ENCODE measurements around the gene NQO2. TPM values are rescaled to one million over a fixed set of nuclear protein-coding genes. Genes with fewer than 3 reads are reported as not detected.

Gene NQO2
- total RNA-seq, 2 donors from 2014 or later, result 50.8 to 199 TPM

DNA sequence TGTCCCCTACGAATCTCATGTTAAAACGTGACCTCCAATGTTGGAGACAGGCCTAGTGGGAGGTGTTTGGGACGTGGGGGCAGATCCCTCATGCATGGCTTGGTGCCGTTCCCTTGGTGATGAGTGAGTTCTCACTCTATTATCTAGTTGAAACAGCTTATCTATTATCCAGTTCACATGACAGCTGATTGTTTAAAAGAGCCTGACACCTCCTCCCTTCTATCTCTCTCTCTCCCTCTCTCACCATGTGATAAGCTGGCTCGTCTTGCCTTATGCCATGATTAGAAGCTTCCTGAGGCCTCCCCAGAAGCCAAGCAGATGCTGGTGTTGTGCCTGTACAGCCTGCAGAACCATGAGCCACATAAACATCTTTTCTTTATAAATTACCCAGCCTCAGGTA is 35.7 kb downstream of the NQO2 start:
- Histone ChIP-seq H3K36me3 (ENCODE audit: control insufficient read depth, insufficient read depth, low read length) (no peaks in the 10 kb centered on the region), H3K27me3 (ENCODE audit: control insufficient read depth, insufficient read depth, low read length, poor library complexity, severe bottlenecking) (no peaks in the 10 kb centered on the region), H3K9ac (ENCODE audit: extremely low read depth, low read length, poor library complexity, severe bottlenecking) (no peak overlapping the region), H3K4me1 (ENCODE audit: control insufficient read depth, insufficient read depth, low read length) (no peaks in the 10 kb centered on the region), H3K27ac (ENCODE audit: low read depth, low read length) (no peak overlapping the region), H3K4me3 (ENCODE audit: low read length) (peak overlapping the region; percentile 74), H3K9me3 (ENCODE audit: control insufficient read depth, low read length) (peaks cover 54% of the 10 kb centered on the region)
- Mint-ChIP-seq H3K9me3 (peaks cover 36% of the 10 kb centered on the region), H3K27me3 (ENCODE audit: insufficient read depth) (peaks cover 12% of the 10 kb centered on the region), H3K4me3 (no peak overlapping the region), H3K27ac (no peak overlapping the region), H3K4me1 (peaks cover 13% of the 10 kb centered on the region), H3K36me3 (ENCODE audit: low read depth) (no peaks in the 10 kb centered on the region)
- DNase-seq, result no peak
- WGBS, 2 experiments (ENCODE audit: insufficient coverage in 1 of 2, insufficient read length in 1 of 2), result 76 to 100% methylated on average over 2 to 5 of the region's 5 CpGs
- TF ChIP-seq, protein P1, sequence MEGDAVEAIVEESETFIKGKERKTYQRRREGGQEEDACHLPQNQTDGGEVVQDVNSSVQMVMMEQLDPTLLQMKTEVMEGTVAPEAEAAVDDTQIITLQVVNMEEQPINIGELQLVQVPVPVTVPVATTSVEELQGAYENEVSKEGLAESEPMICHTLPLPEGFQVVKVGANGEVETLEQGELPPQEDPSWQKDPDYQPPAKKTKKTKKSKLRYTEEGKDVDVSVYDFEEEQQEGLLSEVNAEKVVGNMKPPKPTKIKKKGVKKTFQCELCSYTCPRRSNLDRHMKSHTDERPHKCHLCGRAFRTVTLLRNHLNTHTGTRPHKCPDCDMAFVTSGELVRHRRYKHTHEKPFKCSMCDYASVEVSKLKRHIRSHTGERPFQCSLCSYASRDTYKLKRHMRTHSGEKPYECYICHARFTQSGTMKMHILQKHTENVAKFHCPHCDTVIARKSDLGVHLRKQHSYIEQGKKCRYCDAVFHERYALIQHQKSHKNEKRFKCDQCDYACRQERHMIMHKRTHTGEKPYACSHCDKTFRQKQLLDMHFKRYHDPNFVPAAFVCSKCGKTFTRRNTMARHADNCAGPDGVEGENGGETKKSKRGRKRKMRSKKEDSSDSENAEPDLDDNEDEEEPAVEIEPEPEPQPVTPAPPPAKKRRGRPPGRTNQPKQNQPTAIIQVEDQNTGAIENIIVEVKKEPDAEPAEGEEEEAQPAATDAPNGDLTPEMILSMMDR (conservative IDR thresholded peaks at IDR 0.05), result no peak

DNA sequence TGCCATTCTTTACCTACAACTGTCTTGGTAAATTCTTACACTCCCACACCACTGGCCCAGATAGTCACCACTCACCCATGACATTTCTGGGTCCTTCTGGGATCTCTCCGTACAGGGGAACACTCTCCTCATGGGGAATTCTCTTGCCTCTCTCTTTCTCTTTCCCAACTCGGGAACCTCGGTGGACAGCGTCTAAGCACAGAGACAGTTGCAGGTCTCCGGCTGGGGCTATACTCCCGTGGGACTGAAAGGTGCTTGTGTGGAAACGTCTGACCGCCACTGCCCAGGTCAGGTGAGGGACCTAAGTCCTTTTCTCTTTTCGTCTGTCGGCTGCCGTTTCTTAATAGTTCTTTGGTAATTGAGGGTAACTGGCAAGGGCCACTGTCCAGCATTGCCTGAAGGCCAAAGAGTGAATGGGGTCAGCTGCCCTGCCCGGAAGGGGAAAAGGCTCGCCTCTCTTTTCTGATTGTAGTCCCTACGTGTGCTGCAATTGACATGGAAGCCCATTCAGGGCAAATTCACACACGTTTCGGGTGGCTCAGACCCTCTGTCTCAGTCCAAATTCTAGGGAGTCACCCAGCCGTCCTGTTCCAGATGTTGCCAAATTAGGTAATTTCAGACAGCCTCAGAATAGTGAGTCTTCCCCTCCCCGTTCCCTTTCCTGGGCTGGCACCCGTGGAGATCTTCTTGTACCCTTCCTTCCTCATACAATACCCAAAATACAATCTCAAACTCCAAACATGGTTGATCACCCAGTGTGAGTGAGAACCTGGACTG is 37.4 kb downstream of the NQO2 start:
- Mint-ChIP-seq H3K4me1 (peaks cover 25% of the 10 kb centered on the region), H3K36me3 (ENCODE audit: low read depth) (no peaks in the 10 kb centered on the region), H3K27me3 (ENCODE audit: insufficient read depth) (peaks cover 12% of the 10 kb centered on the region), H3K27ac (no peak overlapping the region), H3K4me3 (no peak overlapping the region), H3K9me3 (peaks cover 36% of the 10 kb centered on the region)
- DNase-seq, result no peak
- Histone ChIP-seq H3K27me3 (ENCODE audit: control insufficient read depth, insufficient read depth, low read length, poor library complexity, severe bottlenecking) (no peaks in the 10 kb centered on the region), H3K4me3 (ENCODE audit: low read length) (peak overlapping the region; percentile 74), H3K27ac (ENCODE audit: low read depth, low read length) (no peak overlapping the region), H3K9me3 (ENCODE audit: control insufficient read depth, low read length) (peaks cover 54% of the 10 kb centered on the region), H3K9ac (ENCODE audit: extremely low read depth, low read length, poor library complexity, severe bottlenecking) (no peak overlapping the region), H3K4me1 (ENCODE audit: control insufficient read depth, insufficient read depth, low read length) (peaks cover 8% of the 10 kb centered on the region), H3K36me3 (ENCODE audit: control insufficient read depth, insufficient read depth, low read length) (no peaks in the 10 kb centered on the region)
- 89 to 90% methylated on average over 17 to 19 of the region's 19 CpGs for WGBS, 2 experiments (ENCODE audit: insufficient coverage in 1 of 2, insufficient read length in 1 of 2)
- TF ChIP-seq, protein P1 (conservative IDR thresholded peaks at IDR 0.05), result no peak

DNA sequence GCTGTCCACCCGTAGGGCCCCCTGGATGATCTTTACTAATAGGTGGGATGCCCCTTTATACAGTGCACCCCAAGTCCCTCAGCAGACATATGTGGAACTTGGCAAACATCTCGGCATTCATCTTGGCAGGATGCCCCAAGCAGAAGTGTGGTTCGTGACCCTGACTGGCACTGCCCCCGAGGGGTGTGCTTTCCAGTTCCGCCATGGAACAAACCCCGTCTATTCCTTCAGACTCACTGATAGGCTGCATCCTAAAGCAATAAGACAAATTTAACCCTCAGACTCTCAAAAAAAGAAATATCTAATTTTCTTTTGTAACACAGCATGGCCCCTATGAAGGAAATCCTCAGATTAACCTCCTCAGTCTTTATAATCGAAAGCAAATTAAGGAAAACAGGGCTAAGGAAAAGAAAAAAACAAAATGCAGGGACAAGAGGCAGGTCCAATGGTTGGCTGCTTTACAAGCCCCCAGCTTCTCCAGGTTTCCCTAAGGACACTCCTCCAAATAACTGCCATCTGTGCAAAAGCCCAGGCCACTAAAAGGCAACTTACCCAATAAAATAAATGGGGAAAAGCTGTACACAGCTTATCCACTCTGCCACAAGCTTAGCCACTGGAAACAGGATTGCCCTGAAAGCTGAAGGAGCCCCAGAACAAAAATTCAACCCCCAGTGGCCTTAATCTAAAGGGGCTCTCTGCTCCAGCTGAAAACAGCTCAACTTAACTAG is 38.1 kb downstream of the NQO2 start:
- no peak overlapping the region for H3K27ac ChIP-seq (ENCODE audit: low read depth, low read length)
- 93 to 94% methylated on average over 4 to 6 of the region's 7 CpGs for WGBS, 2 experiments (ENCODE audit: insufficient coverage in 1 of 2, insufficient read length in 1 of 2)
- DNase-seq, result no peak
- H3K4me1 Mint-ChIP-seq, result peaks cover 28% of the 10 kb centered on the region
- no peaks in the 10 kb centered on the region for H3K27me3 ChIP-seq (ENCODE audit: control insufficient read depth, insufficient read depth, low read length, poor library complexity, severe bottlenecking)
- no peak overlapping the region for H3K27ac Mint-ChIP-seq
- peaks cover 54% of the 10 kb centered on the region for H3K9me3 ChIP-seq (ENCODE audit: control insufficient read depth, low read length)
- H3K27me3 Mint-ChIP-seq (ENCODE audit: insufficient read depth), result peaks cover 9% of the 10 kb centered on the region
- H3K9me3 Mint-ChIP-seq, result peaks cover 36% of the 10 kb centered on the region
- H3K36me3 Mint-ChIP-seq (ENCODE audit: low read depth), result no peaks in the 10 kb centered on the region
- H3K4me3 ChIP-seq (ENCODE audit: low read length), result peak overlapping the region; percentile 74
- no peak overlapping the region for H3K9ac ChIP-seq (ENCODE audit: extremely low read depth, low read length, poor library complexity, severe bottlenecking)
- H3K36me3 ChIP-seq (ENCODE audit: control insufficient read depth, insufficient read depth, low read length), result no peaks in the 10 kb centered on the region
- H3K4me1 ChIP-seq (ENCODE audit: control insufficient read depth, insufficient read depth, low read length), result peaks cover 8% of the 10 kb centered on the region
- no peak overlapping the region for H3K4me3 Mint-ChIP-seq
- TF ChIP-seq, protein P1 (conservative IDR thresholded peaks at IDR 0.05), result no peak

Measured in endodermal cell (in vitro differentiated cells).